H9 (cell line): ENCODE results near the gene MAP3K9. TPM values are rescaled to one million over a fixed set of nuclear protein-coding genes. Genes with fewer than 3 reads are reported as not detected.

Experiments used
- DNase-seq: peaks from one replicate; pipeline ENCODE4 v3.0.0-alpha.2; 2017
- H2AFZ ChIP-seq: one replicate; pipeline ENCODE4 v1.6.1; 2013; ENCODE audit warnings: mild to moderate bottlenecking, low read length, control low read depth, moderate library complexity
- H2AK5ac ChIP-seq: 2 replicates; pipeline ENCODE4 v1.6.1; 2013; ENCODE audit warnings: low read length, control low read depth, mixed read lengths; ENCODE audit not compliant: insufficient read length
- H2BK120ac ChIP-seq: one replicate; pipeline ENCODE4 v1.6.1; 2013; ENCODE audit warnings: low read depth, mild to moderate bottlenecking, low read length, control low read depth, inconsistent platforms; ENCODE audit not compliant: poor library complexity, severe bottlenecking
- H2BK12ac ChIP-seq: 2 replicates; pipeline ENCODE4 v1.6.1; 2013; ENCODE audit warnings: low read length, control low read depth, mixed read lengths, low read depth; ENCODE audit not compliant: insufficient read length
- H2BK15ac ChIP-seq: 2 replicates; pipeline ENCODE4 v1.6.1; 2013; ENCODE audit warnings: low read depth, low read length, control low read depth
- H2BK20ac ChIP-seq: one replicate; pipeline ENCODE4 v1.6.1; 2013; ENCODE audit warnings: low read depth, mild to moderate bottlenecking, low read length, control low read depth, inconsistent platforms; ENCODE audit not compliant: poor library complexity, severe bottlenecking
- H2BK5ac ChIP-seq: 2 replicates; pipeline ENCODE4 v1.6.1; 2013; ENCODE audit warnings: low read length, control low read depth, mixed read lengths; ENCODE audit not compliant: insufficient read length
- H3K14ac ChIP-seq: 2 replicates; pipeline ENCODE4 v1.6.1; 2013; ENCODE audit warnings: low read length, control low read depth; ENCODE audit not compliant: insufficient read depth
- H3K18ac ChIP-seq: 2 replicates; pipeline ENCODE4 v1.6.1; 2013; ENCODE audit warnings: low read depth, mild to moderate bottlenecking, mixed read lengths, low read length, control low read depth; ENCODE audit not compliant: insufficient read length
- H3K23ac ChIP-seq: 2 replicates; pipeline ENCODE4 v1.6.1; 2013; ENCODE audit warnings: low read length, control low read depth, mixed read lengths, low read depth; ENCODE audit not compliant: insufficient read length
- H3K23me2 ChIP-seq: 2 replicates; pipeline ENCODE4 v1.6.1; 2013; ENCODE audit warnings: low read depth, mild to moderate bottlenecking, mixed read lengths, low read length, control low read depth; ENCODE audit not compliant: insufficient read length, poor library complexity, severe bottlenecking
- H3K27ac ChIP-seq: 2 replicates; pipeline ENCODE4 v1.5.1; 2013; ENCODE audit warnings: low read length, control low read depth, mixed read lengths, low read depth; ENCODE audit not compliant: insufficient read length
- H3K27me3 ChIP-seq: 2 replicates; pipeline ENCODE4 v1.6.1; 2013; ENCODE audit warnings: low read length, control low read depth, inconsistent platforms; ENCODE audit not compliant: insufficient read depth
- H3K4ac ChIP-seq: 2 replicates; pipeline ENCODE4 v1.6.1; 2013; ENCODE audit warnings: low read depth, mild to moderate bottlenecking, control low read depth, inconsistent platforms, low read length, moderate library complexity
- H3K4me1 ChIP-seq: 2 replicates; pipeline ENCODE4 v1.6.1; 2013; ENCODE audit warnings: low read length, control low read depth, inconsistent platforms; ENCODE audit not compliant: insufficient read depth
- H3K4me2 ChIP-seq: 2 replicates; pipeline ENCODE4 v1.6.1; 2013; ENCODE audit warnings: low read length, control low read depth, mixed read lengths; ENCODE audit not compliant: insufficient read length, insufficient read depth
- H3K56ac ChIP-seq: 2 replicates; pipeline ENCODE4 v1.6.1; 2013; ENCODE audit warnings: low read depth, mild to moderate bottlenecking, mixed read lengths, low read length, control low read depth; ENCODE audit not compliant: insufficient read length
- H3K79me1 ChIP-seq: 2 replicates; pipeline ENCODE4 v1.6.1; 2013; ENCODE audit warnings: low read depth, mild to moderate bottlenecking, moderate library complexity, low read length, control low read depth, inconsistent platforms; ENCODE audit not compliant: insufficient read depth, poor library complexity, severe bottlenecking
- H3K79me2 ChIP-seq: 2 replicates; pipeline ENCODE4 v1.6.1; 2013; ENCODE audit warnings: low read length, control low read depth, inconsistent platforms; ENCODE audit not compliant: insufficient read depth
- H3K9ac ChIP-seq: 2 replicates; pipeline ENCODE4 v1.6.1; 2013; ENCODE audit warnings: low read length, control low read depth, mixed read lengths; ENCODE audit not compliant: insufficient read length; ENCODE audit errors: extremely low read depth
- H3K9me3 ChIP-seq: one replicate; pipeline ENCODE4 v1.6.1; 2013; ENCODE audit warnings: low read depth, low read length, inconsistent platforms; ENCODE audit not compliant: control insufficient read depth
- H3T11ph ChIP-seq: one replicate; pipeline ENCODE4 v1.6.1; 2013; ENCODE audit warnings: mild to moderate bottlenecking, low read length, control low read depth, inconsistent platforms
- H4K20me1 ChIP-seq: one replicate; pipeline ENCODE4 v1.6.1; 2013; ENCODE audit not compliant: control insufficient read depth, insufficient read length, insufficient read depth
- H4K5ac ChIP-seq: 2 replicates; pipeline ENCODE4 v1.6.1; 2013; ENCODE audit warnings: low read depth, mild to moderate bottlenecking, mixed read lengths, low read length, control low read depth; ENCODE audit not compliant: insufficient read length
- H4K8ac ChIP-seq: replicated peaks from 2 replicates; pipeline ENCODE4 v1.6.1; 2013; ENCODE audit warnings: low read length, control low read depth, mixed read lengths, low read depth; ENCODE audit not compliant: insufficient read length
- H4K91ac ChIP-seq: 2 replicates; pipeline ENCODE4 v1.6.1; 2013; ENCODE audit warnings: low read depth, mild to moderate bottlenecking, moderate library complexity, mixed read lengths, low read length, control low read depth; ENCODE audit not compliant: insufficient read length
- H3K27ac Mint-ChIP-seq, 3 experiments: 2 replicates in 2 of 3; 3 replicates in 1 of 3; pipeline ENCODE4 v1.8.0; 2020 to 2021; ENCODE audit warnings: mixed read lengths in 3 of 3, mild to moderate bottlenecking in 1 of 3, moderate library complexity in 1 of 3
- H3K27me3 Mint-ChIP-seq: 2 replicates; pipeline ENCODE4 v1.8.0; 2021; ENCODE audit warnings: low read depth, mild to moderate bottlenecking, moderate library complexity, mixed read lengths
- H3K36me3 Mint-ChIP-seq, 3 experiments: 2 replicates in 2 of 3; 3 replicates in 1 of 3; pipeline ENCODE4 v1.8.0; 2020 to 2021; ENCODE audit warnings: low read depth in 3 of 3, mixed read lengths in 3 of 3; ENCODE audit not compliant: insufficient read depth in 1 of 3
- H3K4me1 Mint-ChIP-seq, 2 experiments: 2 replicates each; pipeline ENCODE4 v1.8.0; 2020; ENCODE audit warnings: mixed read lengths in 2 of 2
- H3K4me3 Mint-ChIP-seq, 2 experiments: 2 replicates in 1 of 2; 3 replicates in 1 of 2; pipeline ENCODE4 v1.8.0; 2020 to 2021; ENCODE audit warnings: mild to moderate bottlenecking in 2 of 2, mixed read lengths in 2 of 2, moderate library complexity in 1 of 2
- H3K9me3 Mint-ChIP-seq, 2 experiments: 2 replicates in 1 of 2; 3 replicates in 1 of 2; pipeline ENCODE4 v1.8.0; 2020; ENCODE audit warnings: mild to moderate bottlenecking in 2 of 2, mixed read lengths in 2 of 2, moderate library complexity in 1 of 2
- CTCF ChIP-seq: fragments of 200-600 bp; sonication (generic); conservative IDR thresholded peaks from 3 replicates; pipeline ENCODE4 v1.8.0; 2021; ENCODE audit warnings: antibody characterized with exemption, mild to moderate bottlenecking
- WGBS: extraction: QIAGEN DNeasy Blood & Tissue Kit; methylation state at CpG from one replicate; pipeline ENCODE4 v1.1.7; 2013; ENCODE audit warnings: missing lambda C conversion rate, low lambda C conversion rate, mixed read lengths; ENCODE audit not compliant: insufficient read length; ENCODE audit errors: extremely low coverage; 5-methylcytosine and 5-hydroxymethylcytosine counted together
- total RNA-seq: library from RNA; stranded (reverse); gene quantifications from 2 replicates; pipeline ENCODE4 v1.2.1, GENCODE V29; 2021

The MAP3K9 gene
- total RNA-seq, 1 experiment from 2014 or later, result 20.0 TPM

- no peaks in the 10 kb centered on the region for H3K79me2 ChIP-seq
- H3K27me3 Mint-ChIP-seq, result peaks cover 3% of the 10 kb centered on the region; the same call in 1 of the 2 replicates
- H2BK5ac ChIP-seq, result no peak overlapping the region
- no peaks in the 10 kb centered on the region for H3K27me3 ChIP-seq
- H2BK20ac ChIP-seq, result no peak overlapping the region
- H3K9me3 ChIP-seq, result no peaks in the 10 kb centered on the region
- H4K8ac ChIP-seq, result no peak overlapping the region
- no peak overlapping the region for H2BK12ac ChIP-seq
- no peak overlapping the region for H3K27ac ChIP-seq
- TF ChIP-seq CTCF, result no peak
- H3K23ac ChIP-seq, result no peak overlapping the region
- no peak overlapping the region for H3T11ph ChIP-seq
- no peak overlapping the region for H3K4me2 ChIP-seq
- H4K5ac ChIP-seq, result no peak overlapping the region
- H3K4ac ChIP-seq, result no peak overlapping the region
- no peak overlapping the region for H3K4me3 Mint-ChIP-seq
- no CpG with 5 or more reads among the region's 3 CpGs for WGBS
- no peak overlapping the region for H3K9ac ChIP-seq
- H3K56ac ChIP-seq, result no peak overlapping the region
- no peak overlapping the region for H3K27ac Mint-ChIP-seq
- no peak overlapping the region for H2AK5ac ChIP-seq
- no peaks in the 10 kb centered on the region for H3K79me1 ChIP-seq
- H4K91ac ChIP-seq, result no peak overlapping the region
- H2AFZ ChIP-seq, result no peak overlapping the region
- H3K4me1 ChIP-seq, result peaks cover 3% of the 10 kb centered on the region; the same call in 1 of the 2 replicates
- no peaks in the 10 kb centered on the region for H3K23me2 ChIP-seq
- H4K20me1 ChIP-seq, result no peaks in the 10 kb centered on the region
- no peak overlapping the region for H2BK120ac ChIP-seq
- H3K4me1 Mint-ChIP-seq, result peaks cover 19 to 20% of the 10 kb centered on the region in 2 experiments
- H2BK15ac ChIP-seq, result no peak overlapping the region
- no peak overlapping the region for H3K14ac ChIP-seq
- H3K18ac ChIP-seq, result no peak overlapping the region
- no peak for DNase-seq
- H3K36me3 Mint-ChIP-seq, result no peaks in the 10 kb centered on the region
- H3K9me3 Mint-ChIP-seq, result no peaks in the 10 kb centered on the region
Measured at GRCh38 chr14:70698288-70698687, 111.0 kb downstream of the MAP3K9 start.
